NCI-H1930 (cell line): Measurements from ENCODE around the gene IKZF1.

Experiments used
- DNase-seq, 2 experiments: peaks; one replicate each; lab custom pipeline; 2025; lab: John Stamatoyannopoulos, UW

The IKZF1 gene

GRCh38 chr7:50413561-50413960, 109.0 kb downstream of the IKZF1 start:
- no peak for DNase-seq

- no peak for DNase-seq
Measured at GRCh38 chr7:50415844-50416364, 111.4 kb downstream of the IKZF1 start.

DNA sequence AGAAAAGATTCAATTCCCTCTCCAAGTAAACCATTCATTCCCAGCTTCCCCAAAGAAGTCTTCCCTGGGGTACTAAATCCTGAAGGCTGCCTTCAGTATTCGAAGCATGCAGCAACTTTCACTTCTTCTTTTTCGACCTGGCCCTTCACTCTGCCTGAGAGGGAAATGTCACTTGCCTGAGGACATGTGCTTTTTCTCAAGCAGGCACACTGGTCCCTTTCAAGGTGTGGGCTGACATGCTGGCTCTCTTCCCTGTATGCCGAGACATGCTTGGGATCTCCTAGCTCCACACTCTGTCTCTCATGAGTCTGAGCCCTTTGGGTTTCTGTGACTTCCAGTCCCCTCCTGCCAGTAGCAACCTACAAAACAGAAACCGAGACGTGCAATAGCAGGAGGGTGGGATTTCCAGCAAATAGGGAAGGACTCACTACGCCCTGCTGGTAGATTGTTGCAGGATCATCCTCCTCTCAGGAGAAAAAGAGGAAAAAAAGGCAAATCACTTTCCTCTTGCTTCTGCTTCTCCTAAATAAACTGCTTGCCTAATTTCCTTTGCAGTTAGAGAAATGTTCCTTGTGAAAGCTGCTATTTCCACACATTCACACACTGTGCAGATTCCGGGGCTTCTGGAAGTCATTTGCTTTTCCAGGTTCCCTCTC, 112.1 kb downstream of the IKZF1 start:
- DNase-seq, result no peak

DNA sequence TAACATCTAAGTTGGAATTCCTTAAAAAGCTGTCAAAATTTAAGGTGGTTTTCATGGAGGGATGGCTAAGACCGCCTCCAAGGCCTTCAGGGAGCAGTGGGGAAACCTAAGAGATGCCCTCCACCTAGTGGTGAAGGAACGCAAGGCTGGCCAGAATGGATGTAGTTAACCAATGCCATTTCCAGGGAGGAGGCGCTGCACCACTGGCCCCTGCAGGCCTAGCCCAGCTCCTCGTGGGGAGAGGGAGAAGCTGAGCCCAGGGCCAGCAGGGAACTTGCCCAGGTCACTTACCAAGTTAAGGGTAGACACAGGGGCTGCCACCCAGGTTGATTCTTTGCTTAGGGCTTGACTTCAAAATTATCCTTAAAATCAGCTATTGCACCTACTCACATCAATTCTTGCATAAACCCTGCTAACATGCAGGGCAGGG, 113.6 kb downstream of the IKZF1 start:
- DNase-seq, result peak; percentile 71 to 73

DNA sequence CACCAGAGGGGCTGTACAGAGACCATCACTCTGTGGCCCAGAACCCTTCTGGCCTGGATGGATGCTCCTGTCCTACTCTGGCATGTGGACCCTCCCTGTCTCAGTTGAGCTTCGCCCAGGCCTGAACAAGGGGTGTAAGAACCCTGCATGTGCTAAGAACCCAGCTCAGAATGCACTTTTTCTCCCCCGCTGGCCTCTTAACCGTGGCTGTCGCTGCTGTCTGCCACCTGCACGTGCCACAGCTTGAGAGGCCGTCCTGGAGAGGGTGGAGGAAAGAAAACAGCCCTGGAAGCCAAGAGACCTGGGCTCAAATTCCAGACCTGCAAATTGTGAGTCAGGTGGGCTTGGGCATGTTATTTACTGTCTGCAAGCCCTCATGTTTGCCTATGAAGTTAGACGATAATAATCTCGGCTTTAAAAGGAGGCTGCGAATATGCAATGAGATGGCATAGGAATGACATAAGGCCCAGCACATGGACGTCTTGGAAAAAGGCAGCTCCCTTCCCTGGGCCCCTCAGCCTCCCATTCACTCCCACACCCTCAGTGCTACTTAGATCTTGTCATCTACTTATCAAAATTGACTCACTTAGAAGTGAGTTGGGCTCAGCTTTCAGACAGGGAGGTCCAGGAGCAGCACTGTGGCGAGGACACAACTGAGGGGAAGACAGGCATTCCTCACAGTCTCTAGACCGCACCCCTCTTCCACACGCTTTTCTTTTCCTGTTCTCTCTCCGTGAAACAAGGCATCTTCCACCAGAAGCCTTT, 114.2 kb downstream of the IKZF1 start:
- DNase-seq, result no peak

DNA sequence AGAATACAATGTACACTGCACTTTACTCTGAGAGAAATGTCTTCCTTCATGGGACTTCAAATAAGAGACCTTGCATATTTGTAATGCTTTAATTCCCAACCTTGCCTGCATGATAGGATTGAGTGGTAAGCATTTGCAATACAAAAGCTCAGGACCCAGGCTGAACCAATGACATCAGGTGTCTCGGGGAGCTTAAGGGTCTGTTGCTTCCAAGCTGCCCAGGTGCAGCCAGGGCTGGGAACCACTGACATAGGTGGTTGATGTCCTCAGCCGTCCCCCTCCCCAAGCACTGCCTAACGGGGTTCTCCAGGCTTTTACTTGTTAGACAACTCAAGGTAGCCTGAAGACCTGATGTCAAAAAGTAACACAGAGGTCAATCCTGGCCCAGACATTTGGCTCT, 116.5 kb downstream of the IKZF1 start:
- no peak for DNase-seq

DNA sequence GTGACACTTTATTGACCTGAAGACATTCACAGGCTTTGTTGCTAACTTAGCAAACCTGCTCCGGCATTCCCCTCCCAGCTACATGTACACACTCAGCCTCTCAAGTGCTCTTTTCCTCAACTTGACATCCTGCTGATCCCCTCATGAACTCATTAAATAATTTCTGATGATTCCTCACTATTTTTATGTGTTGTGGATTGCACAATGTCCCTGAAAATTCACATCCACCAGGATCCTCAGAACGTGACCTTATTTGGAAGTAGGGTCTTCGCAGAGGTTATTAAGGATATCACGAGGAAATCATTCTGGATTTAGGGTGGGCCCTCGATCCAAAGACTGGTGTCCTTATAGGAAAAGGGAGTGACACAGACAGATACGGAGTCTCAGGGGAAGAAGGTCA, 118.3 kb downstream of the IKZF1 start:
- no peak for DNase-seq

- DNase-seq, result no peak
Measured at GRCh38 chr7:50423860-50424259, 119.3 kb downstream of the IKZF1 start.

DNA sequence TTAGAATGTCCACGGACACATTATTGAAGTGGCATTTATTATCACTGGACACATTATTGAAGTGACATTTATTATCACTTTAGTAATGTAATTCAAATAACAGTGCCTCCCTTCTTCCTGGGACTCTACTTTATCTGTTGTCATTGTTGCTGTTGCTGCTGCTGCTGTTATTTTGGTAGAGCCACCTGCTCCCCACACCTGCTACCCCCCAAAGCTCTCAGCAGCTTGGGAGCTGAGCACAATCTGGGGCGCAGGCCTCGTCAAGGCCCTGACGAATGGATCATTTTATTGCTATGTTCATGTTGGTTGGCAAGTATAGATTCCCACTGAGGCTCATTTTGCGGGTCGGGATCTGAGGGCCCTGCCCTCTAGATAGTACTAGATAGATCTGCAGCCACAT, 120.8 kb downstream of the IKZF1 start:
- no peak for DNase-seq

GRCh38 chr7:50426280-50427045, 121.9 kb downstream of the IKZF1 start:
- no peak for DNase-seq

GRCh38 chr7:50427518-50427917, 123.0 kb downstream of the IKZF1 start:
- DNase-seq, result no peak

DNA sequence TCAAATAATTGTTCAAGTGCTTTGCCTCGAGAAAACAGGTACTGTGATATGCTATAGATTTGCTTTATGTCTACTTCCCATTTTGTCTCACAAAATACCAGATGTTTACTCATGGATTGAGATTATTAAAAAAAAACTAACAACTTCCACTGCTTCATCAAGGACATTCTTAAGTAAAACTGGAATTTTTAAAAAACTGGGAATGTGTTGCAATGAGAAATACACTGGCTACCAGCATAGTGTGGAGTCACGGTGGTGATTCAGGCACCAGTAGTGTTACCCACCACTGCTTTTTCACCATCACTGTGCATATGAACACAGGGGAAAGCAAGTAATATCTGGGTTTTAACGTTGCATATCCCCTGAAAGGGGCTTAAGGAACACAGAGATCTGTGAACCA, 124.4 kb downstream of the IKZF1 start:
- no peak for DNase-seq

- DNase-seq, result no peak
Measured at GRCh38 chr7:50431316-50431715, 126.8 kb downstream of the IKZF1 start.

GRCh38 chr7:50431722-50432305, 127.3 kb downstream of the IKZF1 start:
- no peak for DNase-seq

DNA sequence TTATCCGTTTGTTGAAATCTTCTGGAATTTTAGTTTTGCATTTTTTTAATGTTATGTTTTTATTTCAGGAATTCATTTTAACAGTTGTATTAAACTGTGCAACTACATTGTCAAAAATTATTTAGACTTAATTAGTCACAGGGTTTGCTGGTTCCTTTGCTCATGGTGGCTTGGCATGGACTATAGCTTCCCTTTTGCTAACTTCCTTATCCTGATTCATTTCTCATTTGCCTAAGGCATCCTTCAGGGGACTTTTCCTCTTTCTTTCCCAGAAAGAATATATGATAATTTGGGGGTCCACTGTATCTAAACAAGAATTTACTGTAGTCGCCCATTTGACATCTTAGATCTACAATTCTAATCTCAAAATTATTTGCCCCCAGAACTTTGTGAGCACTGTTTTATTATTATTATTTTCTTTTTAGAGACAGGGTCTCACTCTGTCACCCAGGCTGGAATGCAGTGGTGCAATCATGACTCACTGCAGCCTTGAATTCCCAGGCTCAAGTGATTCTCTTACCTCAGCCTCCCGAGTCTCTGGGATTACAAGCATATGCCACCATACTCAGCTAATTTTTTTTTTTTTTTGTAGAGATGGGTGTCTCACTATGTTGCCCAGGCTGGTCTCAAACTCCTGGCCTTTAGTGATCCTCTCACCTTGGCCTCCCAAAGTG, 131.8 kb downstream of the IKZF1 start:
- no peak for DNase-seq

- DNase-seq, result no peak
Measured at GRCh38 chr7:50446542-50446960, 142.0 kb downstream of the IKZF1 start.

DNA sequence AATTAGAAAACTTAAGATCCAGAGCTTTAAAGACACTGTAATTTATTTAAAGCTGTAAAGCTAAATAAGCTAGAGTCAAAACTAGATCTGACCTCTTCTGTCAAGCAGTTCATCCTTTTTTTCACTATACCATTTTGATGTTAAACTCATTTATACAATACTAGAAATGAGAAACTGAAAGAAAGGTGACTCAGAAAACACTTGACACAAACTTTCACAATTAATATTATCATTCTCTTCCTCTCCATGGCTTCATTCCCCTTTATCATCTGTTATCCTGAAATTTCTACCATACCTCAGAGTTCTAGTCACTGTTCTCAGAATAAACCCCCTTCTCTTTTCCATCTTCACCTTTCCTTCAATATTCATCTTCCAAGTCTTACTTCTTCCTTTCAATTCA, 144.3 kb downstream of the IKZF1 start:
- no peak for DNase-seq

GRCh38 chr7:50449501-50449880, 145.0 kb downstream of the IKZF1 start:
- DNase-seq, result no peak

DNA sequence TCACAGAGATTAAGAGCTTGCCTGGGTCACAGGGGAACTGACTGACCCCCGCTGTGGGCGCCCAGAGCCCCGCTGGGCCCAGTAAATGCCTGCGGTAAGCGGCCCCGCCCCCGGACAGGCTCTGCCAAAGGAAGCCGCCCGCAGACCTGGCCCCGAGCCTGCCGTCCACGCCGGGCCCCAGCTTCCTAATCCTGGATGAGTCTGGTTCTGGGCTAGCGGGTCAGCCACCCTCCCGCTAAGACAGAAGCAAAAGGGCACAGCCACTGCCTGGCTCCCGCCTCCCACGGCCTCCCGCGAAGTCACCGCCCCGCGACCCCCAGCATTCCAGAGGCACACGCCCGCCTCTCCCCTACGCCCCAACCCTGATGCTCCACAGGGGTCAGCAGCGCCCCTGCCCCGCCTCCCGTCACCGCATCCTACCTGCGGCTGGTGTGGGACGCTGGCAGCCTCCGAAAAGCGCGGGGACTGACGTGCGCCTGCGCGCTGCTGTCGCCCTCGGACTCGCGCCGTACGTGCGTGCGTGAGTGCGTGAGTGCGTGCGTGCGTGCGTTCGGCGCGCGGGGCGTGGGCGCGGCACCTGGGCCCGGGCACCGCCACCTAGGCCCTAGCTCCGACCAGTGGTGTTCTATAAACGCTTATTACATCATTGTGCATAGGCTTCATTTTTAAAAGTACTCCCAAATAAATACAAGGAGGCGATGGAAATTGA, 145.5 kb downstream of the IKZF1 start, which contains the start of gene FIGNL1:
TSS of gene FIGNL1 (minus strand) at position 470 of the 709 bp plus-strand sequence. CDS start 3,063 bp downstream, outside the sequence.
- DNase-seq, result peak; percentile 80 to 81

DNA sequence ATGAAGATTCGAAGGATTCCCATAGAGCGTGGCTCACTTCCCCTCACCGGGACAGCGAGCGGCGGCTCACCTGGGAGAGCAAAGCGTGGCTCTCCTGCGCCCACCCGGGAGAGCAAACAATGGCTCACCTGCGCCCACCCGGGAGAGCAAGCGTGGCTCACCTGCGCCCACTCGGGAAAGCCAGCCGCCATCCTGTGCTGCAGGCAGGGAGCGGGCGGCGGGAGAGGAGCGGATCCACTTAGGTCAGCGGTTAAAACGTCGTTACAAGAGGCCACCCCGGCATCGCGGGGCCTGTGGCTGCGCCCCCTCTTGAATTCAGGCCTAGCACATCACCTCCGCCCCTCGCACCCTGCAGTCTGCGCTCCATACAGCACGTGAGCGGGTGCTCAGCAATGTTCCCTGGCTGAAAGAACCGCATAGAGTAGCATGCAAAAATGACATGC, 146.1 kb downstream of the IKZF1 start:
- peak; percentile 13 to 32 for DNase-seq
